Heart left ventricle (tissue), 16 donors: ENCODE data around the gene RPS6KB2. TPM values are rescaled to one million over a fixed set of nuclear protein-coding genes. Genes with fewer than 3 reads are reported as not detected.

ENCODE experiments used
- ATAC-seq, 4 donors: fragments of 200-7000 bp; cut with Tn5 transposase; one replicate each; pipeline ENCODE4 v1.9.1; 2020 to 2022; ENCODE audit warnings: moderate library complexity in 4 of 4, mild to moderate bottlenecking in 3 of 4, moderate number of reproducible peaks in 1 of 4
- DNase-seq, 5 donors: peaks; one replicate each; pipeline ENCODE4 v3.0.0-alpha.2; 2020
- H3K27ac ChIP-seq, 12 donors: fragments of 200-600 bp; sonication (generic) in 4 of 12; one replicate each; pipeline versions ENCODE4 v1.5.0 to v1.8.0; 2016 to 2022; ENCODE audit warnings: mild to moderate bottlenecking in 2 of 12
- H3K27me3 ChIP-seq, 9 donors: fragments of 200-600 bp; sonication (generic) in 2 of 9; one replicate each; pipeline versions ENCODE4 v1.5.1 to v1.8.0; 2016 to 2022; ENCODE audit warnings: mild to moderate bottlenecking in 3 of 9
- H3K36me3 ChIP-seq, 9 donors: fragments of 200-600 bp; sonication (generic) in 2 of 9; one replicate each; pipeline versions ENCODE4 v1.5.0 to v1.8.0; 2018 to 2022; ENCODE audit warnings: mild to moderate bottlenecking in 2 of 9
- H3K4me1 ChIP-seq, 12 donors: fragments of 200-600 bp; sonication (generic) in 4 of 12; one replicate each; pipeline versions ENCODE4 v1.5.0 to v1.8.0; 2016 to 2022; ENCODE audit warnings: mild to moderate bottlenecking in 3 of 12
- H3K4me3 ChIP-seq, 12 donors: fragments of 200-600 bp; sonication (generic) in 4 of 12; one replicate each; pipeline versions ENCODE4 v1.5.0 to v1.8.0; 2017 to 2022; ENCODE audit warnings: mild to moderate bottlenecking in 9 of 12, moderate library complexity in 4 of 12
- H3K9me3 ChIP-seq, 12 donors: fragments of 200-600 bp; sonication (generic) in 4 of 12; one replicate each; pipeline versions ENCODE4 v1.5.0 to v1.8.0; 2016 to 2022; ENCODE audit warnings: mild to moderate bottlenecking in 1 of 12
- POLR2A ChIP-seq, 2 donors: fragments of 450-650 bp; IDR thresholded peaks; one replicate each; pipeline ENCODE4 v1.6.1; 2017; ENCODE audit warnings: antibody characterized with exemption in 2 of 2, mild to moderate bottlenecking in 2 of 2, moderate library complexity in 2 of 2
- WGBS, 4 donors: extraction: QIAGEN DNeasy Blood & Tissue Kit in 2 of 4; methylation state at CpG; one replicate each; pipeline versions ENCODE4 v1.1.5 to v1.1.7; 2013 to 2018; 5-methylcytosine and 5-hydroxymethylcytosine counted together
- intact Hi-C, 10 donors: fragments of 100-400 bp; cut with DNase I; formaldehyde crosslinking; loops; one replicate each; pipeline versions ENCODE4 v1.11.1 to v1.14.2; 2022
- polyA plus RNA-seq, 2 donors: library from polyadenylated mRNA; stranded (reverse); fragments of 200-250 nt; gene quantifications; one replicate each; pipeline ENCODE4 v1.2.3, GENCODE V29; 2013
- total RNA-seq, 9 donors: library from RNA; depleted of rRNA in 2 of 9; stranded (reverse); fragments of >200 nt in 2 of 9; fragmentation: NEBNext Ultra II Directional in 3 of 9; extraction: Animal tissue kit (Norgen Biotek cat#: 25700) in 3 of 9; gene quantifications; one replicate each; pipeline versions ENCODE4 v1.1.0 to v1.2.4, GENCODE V29; 2016 to 2023
- TF ChIP-seq, protein P1 (sequence below), 12 donors: fragments of 200-600 bp; sonication (generic) in 4 of 12; IDR thresholded peaks; one replicate each; pipeline versions ENCODE4 v1.5.0 to v1.8.0; 2018 to 2022; ENCODE audit warnings: antibody characterized with exemption in 12 of 12, mild to moderate bottlenecking in 5 of 12
- donor health status: ischemic (EF 13 %, LVEDD 7.1; RV severe dilation, severe dysfunction).
- donor health status: healthy with polysubstance abuse.
- donor health status: DM: no; HTN: yes; CAD: no.
- donor health status: DM: no; HTN: no; CAD: no.
- donor health status: ischemic (EF 25% LVEDD 6.9; RV normal size, moderate dysfunction).
- donor health status: ischemic (EF 25% LVEDD 5.7; RV mildly dilated, moderate dysfunction).
- donor health status: healthy.
- donor health status: DM: yes; HTN: yes; CAD: no.
- donor health status: ischemic (EF 35%, LVEDD 5.7; RV mildly dilated, moderate dysfunction).
- donor health status: nonischemic (EF 11% LVEDD 7.7; RV severe dilation, severe dysfunction).
- donor health status: DM: yes; HTN: yes; CAD: no.
- donor health status: PGD.
- donor health status: ischemic (EF 29% LVEDD 5.4; RV normal size, mild dysfunction).
- donor health status: nonischemic (EF 23%, LVEDD 6.1; RV moderate dilation, normal function).

RPS6KB2 gene
- total and polyA plus RNA-seq, 11 donors = 19.3 to 36.0 (median 26.0) TPM

- no peak for TF ChIP-seq POLR2A (IDR thresholded peaks at IDR 0.05)
- TF ChIP-seq, protein P1, sequence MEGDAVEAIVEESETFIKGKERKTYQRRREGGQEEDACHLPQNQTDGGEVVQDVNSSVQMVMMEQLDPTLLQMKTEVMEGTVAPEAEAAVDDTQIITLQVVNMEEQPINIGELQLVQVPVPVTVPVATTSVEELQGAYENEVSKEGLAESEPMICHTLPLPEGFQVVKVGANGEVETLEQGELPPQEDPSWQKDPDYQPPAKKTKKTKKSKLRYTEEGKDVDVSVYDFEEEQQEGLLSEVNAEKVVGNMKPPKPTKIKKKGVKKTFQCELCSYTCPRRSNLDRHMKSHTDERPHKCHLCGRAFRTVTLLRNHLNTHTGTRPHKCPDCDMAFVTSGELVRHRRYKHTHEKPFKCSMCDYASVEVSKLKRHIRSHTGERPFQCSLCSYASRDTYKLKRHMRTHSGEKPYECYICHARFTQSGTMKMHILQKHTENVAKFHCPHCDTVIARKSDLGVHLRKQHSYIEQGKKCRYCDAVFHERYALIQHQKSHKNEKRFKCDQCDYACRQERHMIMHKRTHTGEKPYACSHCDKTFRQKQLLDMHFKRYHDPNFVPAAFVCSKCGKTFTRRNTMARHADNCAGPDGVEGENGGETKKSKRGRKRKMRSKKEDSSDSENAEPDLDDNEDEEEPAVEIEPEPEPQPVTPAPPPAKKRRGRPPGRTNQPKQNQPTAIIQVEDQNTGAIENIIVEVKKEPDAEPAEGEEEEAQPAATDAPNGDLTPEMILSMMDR (IDR thresholded peaks at IDR 0.05) = no peak
- 52 to 80% (median 75%) methylated on average over 2 to 5 of the region's 5 CpGs for WGBS, 4 donors
- Histone ChIP-seq H3K4me3 (no peak overlapping the region), H3K27ac (no peak overlapping the region), H3K4me1 (peaks cover 0 to 50% (median 23%) of the 10 kb centered on the region in 12 donors), H3K27me3 (no peaks in the 10 kb centered on the region), H3K9me3 (no peaks in the 10 kb centered on the region), H3K36me3 (peaks cover 0 to 47% (median 29%) of the 10 kb centered on the region in 9 donors)
- no peak for ATAC-seq
- intact Hi-C loops = loop anchor here in 3 of 10 donors (5.0 kb wide), 2 partner anchors 88 to 113 kb away; partner anchors contain the start of genes CDK2AP2 (in 3 of the 3), PITPNM1 (in 3 of the 3) and AIP (in 1 of the 3)
- no peak for DNase-seq
Measured at GRCh38 chr11:67393990-67394389, 34.3 kb upstream of the RPS6KB2 start.

DNA sequence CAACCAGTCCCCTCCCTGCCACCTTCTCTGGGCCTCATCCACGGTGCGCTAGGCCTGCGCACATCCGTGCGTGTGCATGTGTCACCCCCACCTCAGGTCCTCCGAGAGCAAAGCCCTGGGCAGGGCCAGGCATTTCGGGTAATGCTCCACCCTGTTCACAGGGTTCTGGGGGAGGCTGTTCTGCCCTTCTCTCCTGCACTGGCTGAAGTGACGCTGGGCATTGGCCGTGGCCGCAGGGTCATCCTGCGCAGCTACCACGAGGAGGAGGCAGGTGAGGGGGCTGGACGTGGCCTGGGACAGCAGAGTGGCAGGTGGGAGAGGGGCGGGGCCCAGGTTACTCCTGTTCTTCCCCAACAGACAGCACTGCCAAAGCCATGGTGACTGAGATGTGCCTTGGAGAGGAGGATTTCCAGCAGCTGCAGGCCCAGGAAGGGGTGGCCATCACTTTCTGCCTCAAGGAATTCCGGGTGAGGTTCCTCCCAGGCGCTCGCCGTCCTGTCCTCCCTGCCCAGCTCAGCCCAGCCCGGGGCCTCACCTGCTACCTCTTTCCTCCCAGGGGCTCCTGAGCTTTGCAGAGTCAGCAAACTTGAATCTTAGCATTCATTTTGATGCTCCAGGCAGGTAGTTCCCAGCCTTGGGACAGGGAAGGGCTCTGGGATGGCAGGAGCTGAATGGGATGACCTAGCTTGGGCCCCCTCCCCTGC lies 32.6 kb upstream of the RPS6KB2 start:
- intact Hi-C loops = loop anchor here in 1 of 10 donors (5.0 kb wide), 1 partner anchor 112 kb away; the partner anchor contains the start of genes CDK2AP2 and PITPNM1
- ATAC-seq = no peak
- H3K36me3 ChIP-seq = peaks cover 0 to 55% (median 42%) of the 10 kb centered on the region in 9 donors

DNA sequence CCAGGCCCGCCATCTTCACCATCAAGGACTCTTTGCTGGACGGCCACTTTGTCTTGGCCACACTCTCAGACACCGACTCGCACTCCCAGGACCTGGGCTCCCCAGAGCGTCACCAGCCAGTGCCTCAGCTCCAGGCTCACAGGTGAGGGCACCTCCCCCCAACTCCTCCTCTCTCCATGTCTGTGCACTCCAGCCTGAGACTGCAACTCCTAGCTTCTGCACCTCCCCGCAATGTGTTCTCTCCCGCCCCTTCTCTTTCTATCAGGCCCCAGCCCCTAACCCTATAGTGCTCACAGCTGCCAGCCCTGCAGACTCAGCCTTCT lies 32.1 kb upstream of the RPS6KB2 start:
- H3K36me3 ChIP-seq = peaks cover 0 to 55% (median 42%) of the 10 kb centered on the region in 9 donors
- DNase-seq (no peak), ATAC-seq (no peak)
- no peaks in the 10 kb centered on the region for H3K27me3 ChIP-seq
- no peak overlapping the region for H3K4me3 ChIP-seq
- no peak overlapping the region for H3K27ac ChIP-seq
- intact Hi-C loops = loop anchor here in 1 of 10 donors (5.0 kb wide), 1 partner anchor 111 kb away; the partner anchor contains the start of genes CDK2AP2 and PITPNM1
- no peaks in the 10 kb centered on the region for H3K9me3 ChIP-seq
- no peak for TF ChIP-seq POLR2A (IDR thresholded peaks at IDR 0.05)
- TF ChIP-seq, protein P1 (IDR thresholded peaks at IDR 0.05) = no peak
- peaks cover 0 to 55% (median 33%) of the 10 kb centered on the region in 12 donors for H3K4me1 ChIP-seq
- WGBS, 4 donors = 88 to 95% (median 91%) methylated on average over 7 of the region's 7 CpGs

More for the DNA sequence above, 32.6 kb upstream of the RPS6KB2 start:
- H3K27ac ChIP-seq = no peak overlapping the region
- TF ChIP-seq POLR2A (IDR thresholded peaks at IDR 0.05) = no peak
- TF ChIP-seq, protein P1 (IDR thresholded peaks at IDR 0.05) = no peak
- 85 to 88% (median 87%) methylated on average over 19 of the region's 19 CpGs for WGBS, 4 donors
- H3K4me3 ChIP-seq = no peak overlapping the region
- H3K9me3 ChIP-seq = no peaks in the 10 kb centered on the region
- DNase-seq = peak in 1 of 5 donors; percentile 54
- peaks cover 0 to 59% (median 33%) of the 10 kb centered on the region in 12 donors for H3K4me1 ChIP-seq
- H3K27me3 ChIP-seq = no peaks in the 10 kb centered on the region

GRCh38 chr11:67396587-67397389 lies 31.5 kb upstream of the RPS6KB2 start:
- H3K27me3 ChIP-seq = no peaks in the 10 kb centered on the region
- intact Hi-C loops = loop anchor here in 1 of 10 donors (5.0 kb wide), 1 partner anchor 111 kb away; the partner anchor contains the start of genes CDK2AP2 and PITPNM1
- H3K36me3 ChIP-seq = peaks cover 0 to 55% (median 42%) of the 10 kb centered on the region in 9 donors
- peak overlapping the region in 2 of 12 donors; percentile 14 to 18 for H3K27ac ChIP-seq
- DNase-seq = peak in 1 of 5 donors; percentile 37
- H3K4me3 ChIP-seq = no peak overlapping the region
- no peak for ATAC-seq
- no peaks in the 10 kb centered on the region for H3K9me3 ChIP-seq
- TF ChIP-seq, protein P1 (IDR thresholded peaks at IDR 0.05) = no peak
- TF ChIP-seq POLR2A (IDR thresholded peaks at IDR 0.05) = no peak
- 54 to 72% (median 60%) methylated on average over 13 of the region's 13 CpGs for WGBS, 4 donors
- H3K4me1 ChIP-seq = peaks cover 0 to 52% (median 33%) of the 10 kb centered on the region in 12 donors
